ENCODE data around the gene BICC1. TPM values are rescaled to one million over a fixed set of nuclear protein-coding genes. Genes with fewer than 3 reads are reported as not detected.

BICC1 gene
- total RNA-seq, 1 donor from 2014 or later, result 0.12 TPM

- H3K36me3 Mint-ChIP-seq (ENCODE audit: unreplicated experiment), result no peaks in the 10 kb centered on the region
- peaks cover 7% of the 10 kb centered on the region for H3K4me1 Mint-ChIP-seq (ENCODE audit: low read depth, unreplicated experiment)
- no peaks in the 10 kb centered on the region for H3K9me3 Mint-ChIP-seq (ENCODE audit: unreplicated experiment)
- no peak for DNase-seq
- H3K27me3 Mint-ChIP-seq (ENCODE audit: unreplicated experiment), result peaks cover 2% of the 10 kb centered on the region
- no peak for TF ChIP-seq CTCF (IDR thresholded peaks at IDR 0.05; ENCODE audit: partially characterized antibody, unreplicated experiment)
- H3K27ac Mint-ChIP-seq (ENCODE audit: unreplicated experiment), result no peak overlapping the region
- no peak overlapping the region for H3K4me3 Mint-ChIP-seq (ENCODE audit: unreplicated experiment)
Observed at GRCh38 chr10:58516119-58516518, 3.4 kb downstream of the BICC1 start.

- H3K4me1 Mint-ChIP-seq (ENCODE audit: low read depth, unreplicated experiment), result peaks cover 7% of the 10 kb centered on the region
- TF ChIP-seq CTCF (IDR thresholded peaks at IDR 0.05; ENCODE audit: partially characterized antibody, unreplicated experiment), result no peak
- DNase-seq, result no peak
- peaks cover 2% of the 10 kb centered on the region for H3K27me3 Mint-ChIP-seq (ENCODE audit: unreplicated experiment)
- no peak overlapping the region for H3K4me3 Mint-ChIP-seq (ENCODE audit: unreplicated experiment)
- H3K27ac Mint-ChIP-seq (ENCODE audit: unreplicated experiment), result no peak overlapping the region
- H3K9me3 Mint-ChIP-seq (ENCODE audit: unreplicated experiment), result no peaks in the 10 kb centered on the region
- no peaks in the 10 kb centered on the region for H3K36me3 Mint-ChIP-seq (ENCODE audit: unreplicated experiment)
Observed at GRCh38 chr10:58516671-58517070, 4.0 kb downstream of the BICC1 start.

- DNase-seq, result no peak
- no peak overlapping the region for H3K4me3 Mint-ChIP-seq (ENCODE audit: unreplicated experiment)
- H3K9me3 Mint-ChIP-seq (ENCODE audit: unreplicated experiment), result no peaks in the 10 kb centered on the region
- no peak for TF ChIP-seq CTCF (IDR thresholded peaks at IDR 0.05; ENCODE audit: partially characterized antibody, unreplicated experiment)
- H3K36me3 Mint-ChIP-seq (ENCODE audit: unreplicated experiment), result no peaks in the 10 kb centered on the region
- no peak overlapping the region for H3K27ac Mint-ChIP-seq (ENCODE audit: unreplicated experiment)
- H3K4me1 Mint-ChIP-seq (ENCODE audit: low read depth, unreplicated experiment), result peaks cover 7% of the 10 kb centered on the region
- peaks cover 2% of the 10 kb centered on the region for H3K27me3 Mint-ChIP-seq (ENCODE audit: unreplicated experiment)
Observed at GRCh38 chr10:58517081-58517480, 4.4 kb downstream of the BICC1 start.

GRCh38 chr10:58517491-58518355 lies 5.1 kb downstream of the BICC1 start:
- peaks cover 4% of the 10 kb centered on the region for H3K4me1 Mint-ChIP-seq (ENCODE audit: low read depth, unreplicated experiment)
- no peak for DNase-seq
- no peaks in the 10 kb centered on the region for H3K36me3 Mint-ChIP-seq (ENCODE audit: unreplicated experiment)
- no peak overlapping the region for H3K4me3 Mint-ChIP-seq (ENCODE audit: unreplicated experiment)
- no peaks in the 10 kb centered on the region for H3K9me3 Mint-ChIP-seq (ENCODE audit: unreplicated experiment)
- no peak overlapping the region for H3K27ac Mint-ChIP-seq (ENCODE audit: unreplicated experiment)
- no peak for TF ChIP-seq CTCF (IDR thresholded peaks at IDR 0.05; ENCODE audit: partially characterized antibody, unreplicated experiment)
- H3K27me3 Mint-ChIP-seq (ENCODE audit: unreplicated experiment), result no peaks in the 10 kb centered on the region

- H3K4me1 Mint-ChIP-seq (ENCODE audit: low read depth, unreplicated experiment), result peaks cover 2% of the 10 kb centered on the region
- no peaks in the 10 kb centered on the region for H3K27me3 Mint-ChIP-seq (ENCODE audit: unreplicated experiment)
- no peak overlapping the region for H3K27ac Mint-ChIP-seq (ENCODE audit: unreplicated experiment)
- no peak for TF ChIP-seq CTCF (IDR thresholded peaks at IDR 0.05; ENCODE audit: partially characterized antibody, unreplicated experiment)
- H3K36me3 Mint-ChIP-seq (ENCODE audit: unreplicated experiment), result no peaks in the 10 kb centered on the region
- no peaks in the 10 kb centered on the region for H3K9me3 Mint-ChIP-seq (ENCODE audit: unreplicated experiment)
- H3K4me3 Mint-ChIP-seq (ENCODE audit: unreplicated experiment), result no peak overlapping the region
- DNase-seq, result no peak
Observed at GRCh38 chr10:58518775-58519174, 6.1 kb downstream of the BICC1 start.

Measured in glutamatergic neuron (in vitro differentiated cells).